Measurements from ENCODE around the gene FLOT1. TPM values are rescaled to one million over a fixed set of nuclear protein-coding genes. Genes with fewer than 3 reads are reported as not detected.
A peak's percentile ranks its signal among the peaks of the same experiment; 100 is the strongest.

The FLOT1 gene
- total and polyA plus RNA-seq, 7 donors: 141 to 206 (median 174) TPM

DNA sequence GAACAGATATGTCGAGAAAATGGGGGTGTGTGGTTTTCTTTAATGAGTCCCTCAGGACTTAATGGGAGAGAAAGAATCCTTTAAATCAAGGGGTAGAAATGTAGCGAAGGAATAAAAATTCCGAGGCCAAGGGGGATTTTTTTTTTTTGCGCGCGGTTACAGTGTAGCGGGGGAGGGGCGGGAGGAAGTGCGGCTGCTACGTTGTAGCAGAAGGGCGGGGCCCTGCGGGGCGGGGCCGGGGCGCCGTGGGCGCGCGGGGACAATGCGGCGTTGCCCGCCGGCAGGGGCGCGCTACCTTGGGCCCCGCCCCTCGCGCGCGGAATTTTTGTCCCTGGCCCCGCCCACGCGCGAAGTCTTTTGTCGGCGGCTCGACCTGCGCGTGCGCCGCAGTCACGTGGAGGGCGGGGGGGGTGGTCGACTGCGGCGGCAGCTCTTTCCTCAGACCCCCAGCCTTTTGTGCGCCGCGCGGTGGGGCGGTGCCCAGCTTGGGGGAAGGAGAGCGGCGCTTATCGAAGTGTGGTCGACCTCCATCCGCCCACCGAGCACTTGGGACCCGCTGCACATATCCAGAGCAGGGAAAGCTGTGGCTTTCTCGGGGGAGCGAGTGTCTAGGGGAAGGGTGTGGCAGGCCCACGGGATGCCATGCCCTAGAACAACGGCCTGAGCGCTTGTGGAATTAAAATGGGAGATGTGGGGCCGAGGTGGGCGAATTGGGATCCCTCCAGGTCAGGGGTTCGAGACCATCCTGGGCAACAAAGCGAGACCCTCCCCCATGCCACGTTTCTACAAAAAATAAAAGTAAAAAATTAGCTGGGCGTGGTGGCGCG, 21.1 kb downstream of the FLOT1 start:
- peak; percentile 96 for DNase-seq
- TF ChIP-seq POLR2A (IDR thresholded peaks at IDR 0.05): peak in 1 of 2 donors; percentile 28
- peak; percentile 62 to 91 (median 80) for TF ChIP-seq POLR2AphosphoS5 (IDR thresholded peaks at IDR 0.05)
- TF ChIP-seq EP300 (IDR thresholded peaks at IDR 0.05): peak in 1 of 4 donors; percentile 37
- TF ChIP-seq, protein P1, sequence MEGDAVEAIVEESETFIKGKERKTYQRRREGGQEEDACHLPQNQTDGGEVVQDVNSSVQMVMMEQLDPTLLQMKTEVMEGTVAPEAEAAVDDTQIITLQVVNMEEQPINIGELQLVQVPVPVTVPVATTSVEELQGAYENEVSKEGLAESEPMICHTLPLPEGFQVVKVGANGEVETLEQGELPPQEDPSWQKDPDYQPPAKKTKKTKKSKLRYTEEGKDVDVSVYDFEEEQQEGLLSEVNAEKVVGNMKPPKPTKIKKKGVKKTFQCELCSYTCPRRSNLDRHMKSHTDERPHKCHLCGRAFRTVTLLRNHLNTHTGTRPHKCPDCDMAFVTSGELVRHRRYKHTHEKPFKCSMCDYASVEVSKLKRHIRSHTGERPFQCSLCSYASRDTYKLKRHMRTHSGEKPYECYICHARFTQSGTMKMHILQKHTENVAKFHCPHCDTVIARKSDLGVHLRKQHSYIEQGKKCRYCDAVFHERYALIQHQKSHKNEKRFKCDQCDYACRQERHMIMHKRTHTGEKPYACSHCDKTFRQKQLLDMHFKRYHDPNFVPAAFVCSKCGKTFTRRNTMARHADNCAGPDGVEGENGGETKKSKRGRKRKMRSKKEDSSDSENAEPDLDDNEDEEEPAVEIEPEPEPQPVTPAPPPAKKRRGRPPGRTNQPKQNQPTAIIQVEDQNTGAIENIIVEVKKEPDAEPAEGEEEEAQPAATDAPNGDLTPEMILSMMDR (IDR thresholded peaks at IDR 0.05): peak in 1 of 4 experiments; percentile 42
- Histone ChIP-seq H3K4me1 (peaks cover 0 to 68% (median 46%) of the 10 kb centered on the region in 4 donors), H3K27me3 (no peaks in the 10 kb centered on the region), H3K36me3 (peaks cover 16 to 40% (median 27%) of the 10 kb centered on the region in 4 donors), H3K4me3 (peak overlapping the region; percentile 70 to 80 (median 78)), H3K9me3 (no peaks in the 10 kb centered on the region), H3K27ac (peak overlapping the region; percentile 95 to 98 (median 96))
- intact Hi-C loops (cut with DNase I): loop anchor here (1.0 kb wide), 2 partner anchors 42 to 106 kb away; no protein-coding TSS in a partner anchor
- 1% methylated on average over 71 of the region's 71 CpGs for WGBS, 2 donors

DNA sequence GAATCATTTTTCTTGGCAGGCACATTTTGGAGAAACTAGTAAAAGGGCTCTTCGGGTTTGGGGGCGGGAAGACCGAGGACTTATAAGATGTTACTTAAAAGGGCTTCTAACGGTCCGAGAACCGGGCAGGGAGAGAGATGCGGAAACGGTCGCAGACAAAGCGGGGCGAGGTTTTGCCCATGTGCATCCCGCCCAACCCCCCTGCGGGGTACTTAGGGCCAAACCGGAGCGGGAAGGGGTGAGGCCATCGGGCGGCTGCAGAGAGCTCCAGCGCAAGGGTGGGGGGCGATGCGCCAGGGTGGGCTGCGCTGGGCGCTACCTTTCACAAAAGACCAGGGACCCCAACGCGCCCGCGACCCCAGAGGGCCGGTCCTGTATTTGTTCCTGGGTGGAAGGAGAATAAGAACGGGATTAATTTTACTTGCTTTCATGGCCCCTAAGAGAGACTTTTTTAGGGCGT, 21.7 kb downstream of the FLOT1 start:
- Histone ChIP-seq H3K9me3 (no peaks in the 10 kb centered on the region), H3K27me3 (no peaks in the 10 kb centered on the region), H3K36me3 (peaks cover 16 to 35% (median 25%) of the 10 kb centered on the region in 4 donors), H3K4me1 (peaks cover 0 to 67% (median 47%) of the 10 kb centered on the region in 4 donors), H3K27ac (peak overlapping the region; percentile 95 to 98 (median 96)), H3K4me3 (peak overlapping the region; percentile 70 to 80 (median 78))
- peak; percentile 91 for DNase-seq
- WGBS, 2 donors: 0 to 1% methylated on average over 29 of the region's 29 CpGs
- TF ChIP-seq, protein P1 (IDR thresholded peaks at IDR 0.05): no peak
- no peak for TF ChIP-seq EP300 (IDR thresholded peaks at IDR 0.05)
- TF ChIP-seq POLR2A (IDR thresholded peaks at IDR 0.05): peak in 1 of 2 donors; percentile 12
- peak in 3 of 4 donors; percentile 49 to 60 (median 55) for TF ChIP-seq POLR2AphosphoS5 (IDR thresholded peaks at IDR 0.05)
- intact Hi-C loops (cut with DNase I): loop anchor here (1.0 kb wide), 2 partner anchors 34 to 105 kb away; partner anchors contain the start of gene PPP1R18

DNA sequence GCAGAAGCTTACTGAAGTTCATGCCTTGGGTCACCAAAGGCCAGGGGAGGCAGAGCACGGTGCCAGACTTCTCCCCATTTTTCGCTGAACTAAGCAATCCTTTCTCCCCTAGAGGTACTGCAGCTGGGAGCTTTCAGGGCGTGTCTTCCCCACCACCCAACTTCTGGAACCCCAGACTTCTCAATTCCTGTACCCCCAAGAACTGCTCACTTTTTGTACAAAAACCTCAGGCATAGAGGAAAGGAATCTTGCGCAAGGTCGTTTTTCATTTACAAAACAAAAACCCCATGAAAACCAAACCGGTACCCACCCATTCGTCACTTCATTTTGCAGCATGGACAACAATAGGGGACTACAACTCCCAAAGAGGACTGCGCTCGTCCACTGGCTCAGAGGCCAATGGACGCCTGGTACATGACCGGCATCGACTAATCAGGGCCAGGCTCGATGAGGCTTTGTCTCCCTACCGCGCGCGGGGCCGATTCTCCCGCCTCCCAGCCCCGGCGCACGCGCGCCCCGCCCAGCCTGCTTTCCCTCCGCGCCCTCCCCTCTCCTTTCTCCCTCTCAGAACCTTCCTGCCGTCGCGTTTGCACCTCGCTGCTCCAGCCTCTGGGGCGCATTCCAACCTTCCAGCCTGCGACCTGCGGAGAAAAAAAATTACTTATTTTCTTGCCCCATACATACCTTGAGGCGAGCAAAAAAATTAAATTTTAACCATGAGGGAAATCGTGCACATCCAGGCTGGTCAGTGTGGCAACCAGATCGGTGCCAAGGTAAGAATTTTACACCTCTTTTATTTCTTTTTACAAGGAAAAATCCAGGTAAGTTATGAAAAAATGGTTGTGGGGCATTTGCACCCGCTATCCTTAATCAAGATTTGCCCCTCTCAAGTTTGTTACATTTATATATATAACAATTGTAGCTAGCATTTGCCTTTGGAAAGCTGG, 22.4 kb downstream of the FLOT1 start, which contains the start of gene TUBB:
TSS of gene TUBB (plus strand) at position 562 of the 947 bp plus-strand sequence. CDS start at position 717, 155 bp downstream.
- 0 to 1% methylated on average over 38 of the region's 38 CpGs for WGBS, 2 donors
- peak within 1 kb of the TSS; percentile 95 to 98 (median 96) for H3K27ac ChIP-seq
- H3K4me3 ChIP-seq: peak within 1 kb of the TSS; percentile 70 to 80 (median 78)
- DNase-seq: peak; percentile 99
- H3K36me3 ChIP-seq: peaks cover 16 to 32% (median 22%) of the 10 kb centered on the region in 4 donors
- H3K9me3 ChIP-seq: no peaks in the 10 kb centered on the region
- H3K4me1 ChIP-seq: peaks cover 0 to 61% (median 46%) of the 10 kb centered on the region in 4 donors
- TF ChIP-seq POLR2AphosphoS5 (IDR thresholded peaks at IDR 0.05) (peak; percentile 98 to 99 (median 99)), POLR2A (IDR thresholded peaks at IDR 0.05) (peak; percentile 95 to 97), EP300 (IDR thresholded peaks at IDR 0.05) (peak in 1 of 4 donors; percentile 17)
- TF ChIP-seq, protein P1 (IDR thresholded peaks at IDR 0.05): peak in 2 of 4 experiments; percentile 35 to 39
- no peaks in the 10 kb centered on the region for H3K27me3 ChIP-seq
- intact Hi-C loops (cut with DNase I): loop anchor here (1.0 kb wide), 1 partner anchor 34 kb away; the partner anchor contains the start of gene PPP1R18

DNA sequence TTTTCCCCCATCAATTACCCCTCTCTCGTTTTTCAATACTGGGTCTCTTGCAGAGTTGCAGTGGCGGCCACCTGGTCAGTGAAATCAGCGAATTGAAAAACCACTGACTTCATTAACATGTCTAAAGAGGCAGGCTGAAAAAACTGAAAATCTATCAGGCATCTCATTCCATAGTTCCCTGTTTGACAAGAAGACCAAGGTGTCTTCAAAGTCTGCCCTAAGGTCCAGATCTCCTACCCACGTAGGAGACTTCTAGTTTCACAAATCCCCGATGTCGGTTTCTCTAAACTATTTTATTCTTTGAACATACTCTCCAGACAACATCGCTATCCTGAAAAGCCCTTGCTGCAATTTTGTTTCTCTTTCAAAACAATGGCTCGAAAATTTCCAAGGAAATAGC, 23.1 kb downstream of the FLOT1 start:
- no peaks in the 10 kb centered on the region for H3K27me3 ChIP-seq
- H3K9me3 ChIP-seq: no peaks in the 10 kb centered on the region
- TF ChIP-seq POLR2AphosphoS5 (IDR thresholded peaks at IDR 0.05): no peak
- TF ChIP-seq EP300 (IDR thresholded peaks at IDR 0.05): no peak
- TF ChIP-seq POLR2A (IDR thresholded peaks at IDR 0.05): no peak
- TF ChIP-seq, protein P1 (IDR thresholded peaks at IDR 0.05): no peak
- intact Hi-C loops (cut with DNase I): no loop called here
- H3K4me3 ChIP-seq: peak overlapping the region; percentile 70 to 80 (median 78)
- H3K27ac ChIP-seq: peak overlapping the region; percentile 95 to 98 (median 96)
- 24 to 37% methylated on average over 8 of the region's 8 CpGs for WGBS, 2 donors
- peaks cover 15 to 32% (median 17%) of the 10 kb centered on the region in 4 donors for H3K36me3 ChIP-seq
- no peak for DNase-seq
- peaks cover 0 to 54% (median 43%) of the 10 kb centered on the region in 4 donors for H3K4me1 ChIP-seq
